Stomach (tissue), 9 donors: ENCODE measurements around the gene PCBP3. TPM values are rescaled to one million over a fixed set of nuclear protein-coding genes. Genes with fewer than 3 reads are reported as not detected.
"Not testable (repeated sequence)": the region's sequence is repeated elsewhere in the genome, so short reads cannot be mapped to it uniquely, and the experiment has no call there.

Experiments
- DNase-seq, 2 donors: peaks; one replicate each; pipeline versions ENCODE4 v3.0.0 to v3.0.0-alpha.2; 2013 to 2019
- H3K27ac ChIP-seq, 5 donors: fragments of 200-600 bp in 4 of 5; sonication (generic) in 4 of 5; one replicate each; pipeline ENCODE4 v1.5.1; 2013 to 2019; ENCODE audit warnings: mild to moderate bottlenecking in 1 of 5, moderate library complexity in 1 of 5
- H3K27me3 ChIP-seq, 3 donors: fragments of 200-600 bp; sonication (generic); one replicate each; pipeline ENCODE4 v1.5.1; 2017 to 2019; ENCODE audit warnings: mixed run types in 1 of 3
- H3K36me3 ChIP-seq, 4 donors: fragments of 200-600 bp; sonication (generic); 1 replicate in 3 of 4; 2 replicates in 1 of 4; pipeline ENCODE4 v1.5.1; 2016 to 2019
- H3K4me1 ChIP-seq, 4 donors: fragments of 200-600 bp; sonication (generic); one replicate each; pipeline ENCODE4 v1.5.1; 2016 to 2019
- H3K4me3 ChIP-seq, 4 donors: fragments of 200-600 bp; sonication (generic) in 3 of 4; one replicate each; pipeline ENCODE4 v1.5.1; 2016 to 2019; ENCODE audit warnings: mild to moderate bottlenecking in 1 of 4
- H3K9me3 ChIP-seq, 4 donors: fragments of 200-600 bp; sonication (generic); one replicate each; pipeline ENCODE4 v1.5.1; 2016 to 2019
- CTCF ChIP-seq, 7 experiments: fragments of 450-650 bp in 4 of 7; fragments of 200-600 bp in 3 of 7; sonication (generic) in 3 of 7; IDR thresholded peaks; one replicate each; pipeline ENCODE4 v1.5.1; 2016 to 2019; ENCODE audit warnings: antibody characterized with exemption in 7 of 7, control low read depth in 2 of 7, mild to moderate bottlenecking in 1 of 7
- EP300 ChIP-seq: sonication (generic); formaldehyde crosslinking; IDR thresholded peaks from one replicate; pipeline ENCODE4 v1.6.1; 2017; ENCODE audit warnings: antibody characterized with exemption
- POLR2A ChIP-seq, 4 donors: fragments of 450-650 bp; IDR thresholded peaks; one replicate each; pipeline ENCODE4 v1.6.1; 2016; ENCODE audit warnings: antibody characterized with exemption in 4 of 4, control low read depth in 2 of 4, mild to moderate bottlenecking in 1 of 4, moderate library complexity in 1 of 4
- POLR2AphosphoS5 ChIP-seq, 3 donors: sonication (generic); formaldehyde crosslinking; IDR thresholded peaks; one replicate each; pipeline ENCODE4 v1.6.1; 2016; ENCODE audit warnings: antibody characterized with exemption in 3 of 3
- WGBS, 5 donors: extraction: QIAGEN DNeasy Blood & Tissue Kit in 3 of 5; methylation state at CpG; one replicate each; pipeline versions ENCODE4 v1.1.5 to v1.1.7; 2013 to 2018; 5-methylcytosine and 5-hydroxymethylcytosine counted together
- intact Hi-C: fragments of 100-400 bp; cut with DNase I; formaldehyde crosslinking; loops from one replicate; pipeline ENCODE4 v1.15.1; 2023; ENCODE audit warnings: low total_unique reads
- polyA plus RNA-seq, 3 donors: library from polyadenylated mRNA; stranded (reverse); fragments of 200-250 nt; gene quantifications; one replicate each; pipeline ENCODE4 v1.2.3, GENCODE V29; 2013
- total RNA-seq, 5 donors: library from RNA; depleted of rRNA; stranded (reverse); fragments of >200 nt; gene quantifications; one replicate each; pipeline versions ENCODE4 v1.1.0 to v1.2.3, GENCODE V29; 2014 to 2016
- donor health status: healthy with polysubstance abuse.
- donor health status: Bipolar disorder and iron deficiency.
- donor health status: healthy.

The PCBP3 gene
- total and polyA plus RNA-seq, 8 donors, result 1.8 to 10.9 (median 3.3) TPM; not detected in 3

- no peak for DNase-seq
- Histone ChIP-seq H3K27me3 (peaks cover 0 to 34% (median 16%) of the 10 kb centered on the region in 3 donors), H3K27ac (no peak overlapping the region), H3K36me3 (no peaks in the 10 kb centered on the region), H3K4me1 (no peaks in the 10 kb centered on the region), H3K9me3 (peaks cover 0 to 11% (median 5%) of the 10 kb centered on the region in 4 donors), H3K4me3 (no peak overlapping the region)
- intact Hi-C loops, result no loop called here
- 68 to 81% (median 75%) methylated on average over 19 of the region's 19 CpGs for WGBS, 5 donors
- TF ChIP-seq POLR2A (IDR thresholded peaks at IDR 0.05) (no peak), CTCF (IDR thresholded peaks at IDR 0.05) (no peak), POLR2AphosphoS5 (IDR thresholded peaks at IDR 0.05) (no peak), EP300 (no peak)
These were observed 21.0 kb upstream of the PCBP3 start for GRCh38 chr21:45622416-45623097.

GRCh38 chr21:45623436-45623835 lies 20.1 kb upstream of the PCBP3 start:
- TF ChIP-seq EP300, result no peak
- TF ChIP-seq POLR2A (IDR thresholded peaks at IDR 0.05), result no peak
- no peak for TF ChIP-seq CTCF (IDR thresholded peaks at IDR 0.05)
- TF ChIP-seq POLR2AphosphoS5 (IDR thresholded peaks at IDR 0.05), result no peak
- Histone ChIP-seq H3K4me1 (no peaks in the 10 kb centered on the region), H3K36me3 (no peaks in the 10 kb centered on the region), H3K27me3 (peaks cover 0 to 25% (median 16%) of the 10 kb centered on the region in 3 donors), H3K9me3 (peaks cover 0 to 11% (median 5%) of the 10 kb centered on the region in 4 donors), H3K27ac (no peak overlapping the region), H3K4me3 (no peak overlapping the region)
- no peak for DNase-seq
- 80 to 85% (median 83%) methylated on average over 7 of the region's 7 CpGs for WGBS, 5 donors
- intact Hi-C loops, result no loop called here

DNA sequence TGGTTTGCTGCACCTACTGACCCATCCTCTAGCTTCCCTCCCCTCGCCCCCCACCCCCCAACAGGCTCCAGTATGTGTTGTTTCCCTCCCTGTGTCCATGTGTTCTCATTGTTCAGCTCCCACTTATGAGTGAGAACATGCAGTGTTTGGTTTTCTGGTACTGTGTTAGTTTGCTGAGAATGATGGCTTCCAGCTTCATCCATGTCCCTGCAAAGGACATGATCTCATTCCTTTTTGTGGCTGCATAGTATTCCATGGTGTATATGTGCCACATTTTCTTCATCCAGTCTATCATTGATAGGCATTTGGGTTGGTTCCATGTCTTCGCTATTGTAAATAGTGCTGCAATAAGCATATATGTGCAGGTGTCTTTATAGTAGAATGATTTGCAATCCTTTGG lies 17.4 kb upstream of the PCBP3 start:
- intact Hi-C loops, H3K4me3 ChIP-seq, H3K27ac ChIP-seq, H3K36me3 ChIP-seq, H3K4me1 ChIP-seq, H3K9me3 ChIP-seq, DNase-seq: not testable (repeated sequence)
- peaks cover 0 to 36% (median 5%) of the 10 kb centered on the region in 3 donors for H3K27me3 ChIP-seq
- 59 to 72% (median 63%) methylated on average over 2 of the region's 2 CpGs for WGBS, 5 donors

DNA sequence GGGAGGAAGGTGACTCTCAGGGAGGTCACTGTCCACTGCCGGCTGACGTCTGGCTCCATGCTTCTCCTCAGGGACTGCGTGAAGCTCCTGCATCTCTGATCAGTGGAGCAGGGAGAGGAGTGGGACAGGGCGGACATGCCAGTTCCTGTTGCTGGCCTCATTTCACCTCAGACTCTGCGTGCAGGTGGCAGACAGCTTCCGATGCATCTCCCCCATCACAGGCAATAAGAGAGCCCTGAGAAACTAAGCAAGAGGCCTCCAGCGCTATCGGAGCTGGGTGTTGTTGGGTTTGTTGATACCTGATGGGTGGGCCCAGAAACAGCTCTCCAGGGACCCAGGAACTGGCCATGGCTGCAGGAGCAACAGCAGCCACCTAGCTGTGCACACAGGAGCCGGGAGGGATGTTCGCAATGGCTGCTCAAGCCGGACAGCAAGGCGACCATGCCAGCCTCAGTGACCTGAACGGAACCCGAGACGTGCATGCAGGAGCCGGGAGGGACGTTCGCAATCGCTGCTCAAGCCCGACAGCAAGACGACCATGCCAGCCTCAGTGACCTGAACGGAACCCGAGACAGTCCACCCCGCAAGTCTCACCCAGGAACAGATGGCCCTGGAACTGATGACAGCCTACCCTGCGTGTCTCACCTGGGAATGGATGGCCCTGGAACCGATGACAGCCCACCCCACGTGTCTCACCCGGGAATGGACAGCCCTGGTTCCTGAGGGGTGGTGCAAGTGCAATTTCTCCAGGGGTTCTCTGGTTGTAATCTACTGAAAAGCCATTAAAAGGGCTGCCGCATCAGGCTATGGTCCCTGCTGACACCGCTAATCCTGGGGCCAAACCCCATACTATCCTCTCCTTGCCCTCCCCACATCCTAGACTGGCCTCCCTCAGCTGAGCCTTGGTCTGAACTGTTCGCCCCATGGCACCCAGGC lies 14.2 kb upstream of the PCBP3 start:
- Histone ChIP-seq H3K4me3 (no peak overlapping the region), H3K27ac (no peak overlapping the region), H3K4me1 (no peaks in the 10 kb centered on the region), H3K9me3 (no peaks in the 10 kb centered on the region), H3K27me3 (peaks cover 0 to 35% (median 0%) of the 10 kb centered on the region in 3 donors), H3K36me3 (no peaks in the 10 kb centered on the region)
- TF ChIP-seq CTCF (IDR thresholded peaks at IDR 0.05), result no peak
- TF ChIP-seq EP300, result no peak
- no peak for TF ChIP-seq POLR2AphosphoS5 (IDR thresholded peaks at IDR 0.05)
- no peak for TF ChIP-seq POLR2A (IDR thresholded peaks at IDR 0.05)
- DNase-seq, result no peak
- intact Hi-C loops, result no loop called here
- 82 to 88% (median 84%) methylated on average over 22 to 31 of the region's 31 CpGs for whole genome bisulfite sequencing, 5 donors
